Measurements from ENCODE around the gene BMX. TPM values are rescaled to one million over a fixed set of nuclear protein-coding genes. Genes with fewer than 3 reads are reported as not detected.

BMX gene
- total and polyA plus RNA-seq, 9 of the 15 experiments (the other 6 are each of a cell fraction or from before 2014, with no cell fraction given): 0.45 to 4.2 (median 1.8) TPM

- no peak for ATAC-seq
- H3K4me3 ChIP-seq: no peak overlapping the region
- H3K36me3 ChIP-seq (ENCODE audit: control insufficient read depth, insufficient read depth, low read length): no peaks in the 10 kb centered on the region
- no peaks in the 10 kb centered on the region for H4K20me1 ChIP-seq (replicated peaks; ENCODE audit: control insufficient read depth, insufficient read depth, low read length)
- peak; percentile 48 for FAIRE-seq
- intact Hi-C loops (cut with micrococcal nuclease): loop anchor here (5.0 kb wide), 1 partner anchor 145 kb away; no protein-coding TSS in a partner anchor
- peaks cover 2% of the 10 kb centered on the region; the same call in 1 of the 2 replicates for H3K9me3 ChIP-seq (replicated peaks; ENCODE audit: control insufficient read depth, insufficient read depth, low read depth, low read length)
- ChIA-PET POLR2A (no interaction called here), CTCF (ENCODE audit: low intra/inter-chr PET ratio) (interaction anchor here (1.2 kb wide), 1 partner anchor 25 kb away, joined by 3 read pairs; no protein-coding TSS in a partner anchor)
- no peak overlapping the region for H3K4me2 ChIP-seq (ENCODE audit: insufficient read depth, low read length)
- no peaks in the 10 kb centered on the region; the same call in 2 of the 3 replicates for H3K79me2 ChIP-seq (ENCODE audit: control insufficient read depth, insufficient read depth, low read length)
- DNase-seq (ENCODE audit: extremely low read depth in 1 of 4, low spot score in 3 of 4): peak in 1 of 4 experiments; percentile 21
- H3K9ac ChIP-seq (ENCODE audit: insufficient read depth in 1 of 2, low read depth in 2 of 2, low read length in 2 of 2): 0 out of 4 replicates have a peak overlapping the region, but pooled peaks of 1 of the 2 experiments have one; percentile 20
- in situ Hi-C loops (cut with MboI): no loop called here
- no peaks in the 10 kb centered on the region for H3K27me3 ChIP-seq (ENCODE audit: control insufficient read depth in 2 of 2, insufficient read depth in 2 of 2, low read length in 2 of 2)
- peaks cover 10 to 20% of the 10 kb centered on the region in 2 experiments; a peak in 3 of 5 replicates for H3K4me1 ChIP-seq (replicated peaks in 1 of 2; ENCODE audit: control insufficient read depth in 2 of 2, insufficient read depth in 2 of 2, low read length in 2 of 2)
- peak overlapping the region; percentile 22; the same call in 1 of the 3 replicates for H3K27ac ChIP-seq (ENCODE audit: extremely low read depth, low read depth, low read length)
- no peaks in the 10 kb centered on the region for H3K9me1 ChIP-seq (ENCODE audit: control insufficient read depth, insufficient read depth, low read length)
- TF ChIP-seq CBX5 (IDR thresholded peaks at IDR 0.05; ENCODE audit: borderline replicate concordance, low read depth) (no peak), NFRKB (IDR thresholded peaks at IDR 0.05; ENCODE audit: low read depth) (no peak), THAP7 (CRISPR knock-in tag; IDR thresholded peaks at IDR 0.05) (no peak), RBM25 (IDR thresholded peaks at IDR 0.05; ENCODE audit: low read depth, low read length, severe bottlenecking) (peak; percentile 80), PRDM10 (IDR thresholded peaks at IDR 0.05; ENCODE audit: partially characterized antibody) (peak; percentile 22), NFIC (IDR thresholded peaks at IDR 0.05) (peak; percentile 72), MEIS2 (IDR thresholded peaks at IDR 0.05; ENCODE audit: partially characterized antibody) (no peak), MYBL2 (IDR thresholded peaks at IDR 0.05; ENCODE audit: low read depth) (no peak), MYBL2 (CRISPR knock-in tag; IDR thresholded peaks at IDR 0.05; ENCODE audit: borderline replicate concordance) (no peak)
- 21% methylated on average over 4 of the region's 4 CpGs for WGBS (ENCODE audit: insufficient coverage, low coverage, missing lambda C conversion rate)
- H2AFZ ChIP-seq (ENCODE audit: low read depth, low read length): peak overlapping the region; percentile 80
- no TSS peak for BruUV-seq (replicated peaks)
These were observed 3.8 kb upstream of the BMX start for GRCh38 chrX:15496824-15497223.
